T follicular helper cell (primary cell): ENCODE data around the gene GHR.

Source experiments
- DNase-seq: peaks from one replicate; pipeline ENCODE4 v3.0.0-alpha.2; 2020; ENCODE audit warnings: low read depth

The GHR gene

GRCh38 chr5:42516282-42517042 is 93.2 kb downstream of the GHR start:
- no peak for DNase-seq

- no peak for DNase-seq
Observed at GRCh38 chr5:42517164-42517563, 93.9 kb downstream of the GHR start.

GRCh38 chr5:42518595-42519221 is 95.5 kb downstream of the GHR start:
- no peak for DNase-seq

- DNase-seq = no peak
Observed at GRCh38 chr5:42520203-42520602, 97.0 kb downstream of the GHR start.

DNA sequence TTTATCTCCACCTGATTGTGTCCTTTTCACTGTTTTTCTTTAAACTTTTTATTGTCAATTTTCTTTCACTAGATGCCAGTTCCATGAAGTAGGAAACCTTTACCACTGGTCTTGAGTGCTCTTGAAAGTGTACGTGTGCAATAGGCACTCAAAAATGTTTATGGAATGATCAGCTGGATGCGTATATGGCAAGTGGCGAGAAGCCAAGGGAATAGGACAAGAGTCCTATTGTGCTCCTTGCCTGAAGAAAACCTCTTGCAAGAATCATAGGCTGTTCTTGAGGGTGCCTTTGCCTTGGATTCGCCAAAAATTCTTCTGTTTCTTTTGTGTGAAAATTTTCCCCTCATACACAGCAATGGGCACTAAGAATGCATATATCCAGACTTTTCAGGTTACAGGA is 97.7 kb downstream of the GHR start:
- no peak for DNase-seq

- no peak for DNase-seq
Observed at GRCh38 chr5:42521406-42521805, 98.2 kb downstream of the GHR start.

GRCh38 chr5:42522783-42523182 is 99.5 kb downstream of the GHR start:
- DNase-seq = no peak

GRCh38 chr5:42526179-42526578 is 102.9 kb downstream of the GHR start:
- no peak for DNase-seq

GRCh38 chr5:42531611-42532010 is 108.4 kb downstream of the GHR start:
- DNase-seq = no peak

- DNase-seq = no peak
Observed at GRCh38 chr5:42542106-42542505, 118.9 kb downstream of the GHR start.

DNA sequence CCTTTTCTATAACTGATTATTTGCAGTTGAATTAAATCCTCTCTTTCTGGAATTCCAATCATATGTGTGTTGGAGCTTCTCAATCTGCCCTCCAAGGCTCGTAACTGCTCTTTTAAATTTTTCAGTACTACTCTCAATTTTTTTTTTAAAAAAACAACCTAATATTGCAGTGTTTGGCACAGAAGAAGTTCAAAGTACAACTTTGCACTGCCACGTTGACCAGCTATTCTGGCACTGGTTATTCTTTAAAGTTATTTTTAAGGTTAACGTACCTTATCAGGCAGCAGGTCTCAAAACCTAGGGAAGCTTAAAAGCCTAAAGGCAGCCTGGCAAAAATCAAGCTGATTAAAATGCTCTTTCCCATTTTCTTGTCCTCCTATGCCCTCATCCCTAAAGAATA is 120.5 kb downstream of the GHR start:
- no peak for DNase-seq

DNA sequence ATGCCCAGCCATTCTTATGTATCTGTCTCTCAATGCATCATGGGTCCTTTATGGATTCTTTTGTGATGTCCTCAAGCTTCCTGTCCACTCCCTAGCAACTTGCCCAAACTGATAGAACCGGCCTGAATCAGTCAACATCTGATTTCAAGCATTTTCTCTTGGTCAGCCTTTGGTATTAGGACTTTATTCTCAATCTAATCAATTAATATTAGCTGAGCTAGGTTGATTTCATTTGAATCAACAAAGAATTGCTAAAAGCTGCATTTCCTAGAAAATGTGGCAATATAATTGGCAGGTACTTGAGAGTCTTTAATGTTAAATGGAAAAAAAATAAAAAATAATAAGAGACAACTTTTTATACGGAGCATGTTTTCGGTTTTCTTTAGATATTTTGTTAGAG is 121.8 kb downstream of the GHR start:
- no peak for DNase-seq

DNA sequence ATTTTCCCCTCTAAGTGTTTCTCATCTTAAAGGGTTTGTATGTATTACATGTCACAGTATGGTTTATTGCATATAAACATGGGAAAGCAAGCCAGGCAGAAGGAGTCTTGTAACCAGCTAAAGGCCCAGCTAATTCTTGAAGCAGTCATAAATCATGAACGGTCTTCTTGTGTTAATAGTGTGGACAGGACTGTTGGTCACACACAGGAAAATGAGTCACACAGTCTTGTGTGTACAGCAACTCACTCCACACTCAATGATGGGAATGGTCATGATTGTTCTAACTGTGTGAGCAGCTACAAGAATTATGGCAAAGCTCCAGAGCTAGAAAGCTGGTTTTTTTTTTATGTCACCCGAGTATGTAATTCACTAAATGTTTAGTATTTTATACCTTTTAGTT is 123.9 kb downstream of the GHR start:
- no peak for DNase-seq

- no peak for DNase-seq
Observed at GRCh38 chr5:42547894-42548293, 124.7 kb downstream of the GHR start.

DNA sequence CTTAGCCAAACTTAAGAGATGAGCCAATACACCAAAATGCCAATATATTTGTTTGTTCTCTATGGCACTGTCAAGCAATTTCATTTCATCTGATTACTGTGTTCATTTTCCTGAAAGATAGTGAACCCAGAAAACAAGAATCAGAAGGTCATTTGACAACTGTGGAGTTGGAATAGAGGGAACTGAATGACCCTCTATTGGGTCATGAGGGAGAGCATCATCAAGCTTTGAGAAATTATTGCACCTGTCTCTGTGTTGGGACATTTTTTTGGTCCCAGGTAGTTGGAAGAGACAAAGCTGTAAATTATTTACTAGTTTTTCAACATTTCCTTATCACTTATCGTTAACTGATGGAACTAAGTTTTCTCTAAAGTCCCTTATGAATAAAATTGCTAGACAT is 129.4 kb downstream of the GHR start:
- no peak for DNase-seq

DNA sequence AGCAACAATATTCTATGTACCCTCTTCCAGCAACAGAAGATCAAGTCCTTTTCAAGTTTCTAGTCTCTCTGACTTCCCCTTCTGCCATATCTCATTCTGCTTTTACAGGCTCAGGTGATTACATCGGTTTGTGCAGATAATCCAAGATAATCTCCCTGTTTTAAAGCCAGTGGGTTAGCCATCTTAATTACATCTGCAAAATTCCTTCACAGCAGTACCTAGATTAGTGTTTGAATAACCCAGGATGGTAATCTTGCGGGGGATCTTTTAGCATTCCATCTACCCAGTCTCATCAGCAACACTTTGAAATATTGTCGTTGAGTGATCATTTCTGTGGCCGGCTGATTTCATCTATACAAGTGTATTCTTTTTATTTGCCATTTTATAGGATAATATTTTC is 130.2 kb downstream of the GHR start:
- no peak for DNase-seq

DNA sequence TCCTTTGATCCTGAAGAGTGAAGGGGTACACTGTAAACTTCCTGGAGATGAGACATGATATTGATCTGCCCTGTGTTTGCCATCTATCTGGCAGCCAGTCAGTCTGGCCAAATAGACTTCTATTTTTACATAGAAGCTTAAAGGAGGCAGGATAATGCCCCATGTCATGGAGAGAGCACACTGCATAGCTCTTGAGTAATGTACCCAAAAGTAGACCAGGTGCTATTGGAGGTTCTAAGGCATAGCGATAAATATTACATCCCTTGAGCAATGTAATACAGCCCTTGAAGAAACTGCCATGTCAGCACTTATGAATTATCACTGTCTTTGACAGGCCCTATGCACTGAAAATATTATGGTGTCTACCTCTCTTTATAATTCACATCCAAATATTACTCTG is 131.8 kb downstream of the GHR start:
- no peak for DNase-seq

GRCh38 chr5:42555797-42556196 is 132.6 kb downstream of the GHR start:
- DNase-seq = no peak

GRCh38 chr5:42557689-42558088 is 134.4 kb downstream of the GHR start:
- no peak for DNase-seq

DNA sequence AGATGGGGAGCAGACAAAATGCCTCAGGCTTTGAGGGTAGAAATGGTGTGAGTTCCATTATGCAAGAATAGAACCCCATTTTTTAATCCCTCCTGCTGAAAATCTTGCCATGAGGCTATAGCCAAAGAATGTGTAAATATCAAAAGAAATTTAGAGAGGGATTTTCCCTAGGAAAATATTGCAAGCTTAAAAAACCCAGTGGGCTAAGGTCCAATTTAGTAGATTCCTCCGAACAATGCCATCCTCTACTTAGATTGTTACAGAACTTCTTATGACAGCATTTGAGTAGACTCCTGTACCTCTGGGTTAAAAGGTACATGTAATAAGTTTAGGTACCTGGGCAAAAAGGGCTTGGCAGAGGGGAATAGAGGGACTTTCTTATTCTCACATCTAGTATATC is 138.4 kb downstream of the GHR start:
- no peak for DNase-seq

DNA sequence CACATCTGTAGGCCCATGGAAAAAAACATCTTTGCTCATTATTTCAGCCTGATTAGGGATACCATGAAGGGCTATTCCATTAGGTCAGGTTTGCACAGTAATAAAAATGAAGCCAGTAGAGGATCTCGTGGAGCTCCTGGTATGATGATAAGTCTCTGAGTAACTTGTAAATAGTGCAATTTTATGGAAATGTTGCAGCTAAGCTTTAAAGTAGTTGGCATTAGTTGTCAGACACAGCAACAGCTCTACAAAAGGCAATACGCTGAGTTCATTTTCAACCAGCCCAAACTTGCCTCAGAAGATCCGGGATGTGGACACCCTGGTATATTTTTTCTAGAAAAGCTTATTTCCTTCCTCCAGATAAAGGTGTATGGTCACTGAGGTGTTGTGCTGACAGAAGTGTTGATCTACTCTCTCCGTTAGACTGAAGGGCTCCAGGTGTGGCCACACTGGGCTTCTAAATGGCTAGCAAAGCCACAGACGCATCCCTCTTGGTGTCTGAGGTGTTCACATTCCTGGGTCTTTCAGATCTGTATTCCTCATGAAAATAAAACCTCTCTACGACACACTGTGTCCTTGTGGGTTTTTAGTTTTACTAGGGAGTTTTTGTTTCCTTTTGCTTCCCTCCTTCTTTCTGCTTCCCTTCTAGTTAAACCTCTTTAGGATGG is 141.6 kb downstream of the GHR start:
- no peak for DNase-seq

GRCh38 chr5:42566652-42567295 is 143.5 kb downstream of the GHR start:
- DNase-seq = no peak

- no peak for DNase-seq
Observed at GRCh38 chr5:42569325-42569724, 146.1 kb downstream of the GHR start.
